Memory B cell (primary cell): ENCODE data around the gene RALGAPA2.

Experiments used
- ATAC-seq: fragments of 150-1000 bp; cut with Tn5 transposase; 2 replicates; pipeline ENCODE4 v1.10.0; 2021; ENCODE audit warnings: low read depth, mild to moderate bottlenecking, moderate library complexity
- DNase-seq, 2 donors: peaks; one replicate each; pipeline ENCODE4 v3.0.0; 2022; ENCODE audit warnings: low spot score in 2 of 2
- H3K27ac Mint-ChIP-seq: one replicate; pipeline ENCODE4 v1.8.0; 2022; ENCODE audit warnings: mild to moderate bottlenecking, moderate library complexity, mixed read lengths
- H3K27me3 Mint-ChIP-seq: one replicate; pipeline ENCODE4 v1.8.0; 2022; ENCODE audit warnings: mixed read lengths
- H3K36me3 Mint-ChIP-seq: one replicate; pipeline ENCODE4 v1.8.0; 2022; ENCODE audit warnings: mild to moderate bottlenecking, mixed read lengths
- H3K4me1 Mint-ChIP-seq: one replicate; pipeline ENCODE4 v1.8.0; 2022; ENCODE audit warnings: mixed read lengths
- H3K4me3 Mint-ChIP-seq: one replicate; pipeline ENCODE4 v1.8.0; 2022; ENCODE audit warnings: mild to moderate bottlenecking, moderate library complexity, mixed read lengths
- H3K9me3 Mint-ChIP-seq: one replicate; pipeline ENCODE4 v1.8.0; 2022; ENCODE audit warnings: mixed read lengths

The RALGAPA2 gene

DNA sequence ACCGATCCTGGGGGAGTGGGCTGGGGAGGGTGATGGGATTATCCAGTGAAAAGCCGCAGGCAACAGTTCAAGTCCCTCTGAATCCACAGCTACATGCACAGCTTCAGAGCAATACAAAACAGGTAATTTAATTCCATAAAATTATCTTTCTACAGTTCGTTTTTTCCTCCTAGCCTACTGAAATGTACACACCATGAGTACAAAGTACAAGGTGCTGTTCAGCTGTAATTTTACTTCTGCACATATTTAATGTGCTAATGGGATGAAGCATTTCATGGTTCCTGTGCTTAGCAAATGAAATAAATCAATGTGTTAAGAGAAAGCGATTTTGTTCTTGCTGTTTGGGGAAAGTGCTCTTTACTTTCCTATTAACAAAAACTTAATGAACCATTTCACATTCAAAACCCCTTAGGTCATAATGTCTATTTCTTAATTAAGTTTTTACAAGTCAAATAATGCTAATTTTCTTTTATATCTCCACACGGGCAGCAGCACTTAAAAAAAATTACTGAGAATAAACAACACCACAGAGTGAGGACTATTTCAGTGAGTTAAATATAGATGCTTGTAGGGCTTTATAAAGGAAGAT, 272.7 kb downstream of the RALGAPA2 start:
- Mint-ChIP-seq H3K36me3 (peaks cover 15% of the 10 kb centered on the region), H3K4me1 (peaks cover 6% of the 10 kb centered on the region), H3K27ac (no peak overlapping the region), H3K27me3 (no peaks in the 10 kb centered on the region), H3K9me3 (no peaks in the 10 kb centered on the region), H3K4me3 (no peak overlapping the region)
- no peak for ATAC-seq
- DNase-seq, result no peak

DNA sequence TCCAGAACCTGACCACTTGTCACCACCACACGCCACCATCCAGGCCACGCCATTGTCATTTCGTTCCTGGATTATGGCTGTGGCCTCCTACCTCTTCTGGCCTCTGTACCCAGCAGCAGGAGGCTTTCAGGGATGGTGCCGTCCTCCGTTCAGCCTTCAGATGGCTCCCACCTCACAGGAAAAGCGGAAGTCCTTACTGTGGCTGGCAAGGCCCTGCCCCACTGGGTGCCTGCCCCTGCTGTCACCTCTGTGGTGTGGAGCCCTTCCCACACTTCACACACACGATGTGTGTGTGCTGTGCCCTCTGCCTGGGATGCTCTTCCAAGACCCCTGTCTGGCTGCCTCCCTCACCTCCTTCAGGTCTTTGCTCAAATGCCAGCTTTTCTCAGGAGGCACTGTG, 275.1 kb downstream of the RALGAPA2 start:
- DNase-seq (no peak), ATAC-seq (no peak)
- no peak overlapping the region for H3K27ac Mint-ChIP-seq
- H3K4me1 Mint-ChIP-seq, result no peaks in the 10 kb centered on the region
- H3K36me3 Mint-ChIP-seq, result peaks cover 18% of the 10 kb centered on the region
- no peaks in the 10 kb centered on the region for H3K27me3 Mint-ChIP-seq
- no peak overlapping the region for H3K4me3 Mint-ChIP-seq
- no peaks in the 10 kb centered on the region for H3K9me3 Mint-ChIP-seq

GRCh38 chr20:20436689-20437088, 275.8 kb downstream of the RALGAPA2 start:
- Mint-ChIP-seq H3K27ac (no peak overlapping the region), H3K36me3 (peaks cover 18% of the 10 kb centered on the region), H3K4me1 (no peaks in the 10 kb centered on the region), H3K4me3 (no peak overlapping the region), H3K9me3 (no peaks in the 10 kb centered on the region), H3K27me3 (no peaks in the 10 kb centered on the region)
- ATAC-seq (no peak), DNase-seq (no peak)

GRCh38 chr20:20435453-20435852, 277.0 kb downstream of the RALGAPA2 start:
- Mint-ChIP-seq H3K36me3 (peaks cover 22% of the 10 kb centered on the region), H3K4me1 (no peaks in the 10 kb centered on the region), H3K27ac (no peak overlapping the region), H3K27me3 (no peaks in the 10 kb centered on the region), H3K9me3 (no peaks in the 10 kb centered on the region), H3K4me3 (no peak overlapping the region)
- no peak for DNase-seq
- ATAC-seq, result no peak

GRCh38 chr20:20432618-20433286, 279.7 kb downstream of the RALGAPA2 start:
- Mint-ChIP-seq H3K4me1 (no peaks in the 10 kb centered on the region), H3K27ac (no peak overlapping the region), H3K27me3 (no peaks in the 10 kb centered on the region), H3K4me3 (no peak overlapping the region), H3K9me3 (no peaks in the 10 kb centered on the region), H3K36me3 (peaks cover 20% of the 10 kb centered on the region)
- no peak for DNase-seq
- no peak for ATAC-seq

DNA sequence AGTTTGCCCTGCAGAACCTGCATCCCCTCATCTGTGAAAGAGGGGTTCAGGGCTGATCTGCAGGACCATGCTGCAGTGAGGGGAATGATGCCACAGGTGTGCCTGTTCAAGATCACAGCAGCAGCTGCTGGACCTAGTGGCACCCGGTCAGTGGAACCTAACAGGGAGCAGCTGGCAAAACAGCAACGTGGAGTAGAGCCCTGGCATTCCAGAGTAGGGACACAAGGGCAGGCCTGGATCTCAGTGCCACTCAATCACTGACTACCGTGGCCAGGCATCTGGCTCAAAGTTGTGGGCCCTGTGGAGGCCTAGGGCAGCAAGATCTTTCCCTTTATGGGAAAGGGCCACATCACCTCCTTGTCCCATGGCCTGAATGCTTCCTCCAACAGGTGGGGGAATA, 282.4 kb downstream of the RALGAPA2 start:
- Mint-ChIP-seq H3K4me1 (no peaks in the 10 kb centered on the region), H3K4me3 (no peak overlapping the region)

DNA sequence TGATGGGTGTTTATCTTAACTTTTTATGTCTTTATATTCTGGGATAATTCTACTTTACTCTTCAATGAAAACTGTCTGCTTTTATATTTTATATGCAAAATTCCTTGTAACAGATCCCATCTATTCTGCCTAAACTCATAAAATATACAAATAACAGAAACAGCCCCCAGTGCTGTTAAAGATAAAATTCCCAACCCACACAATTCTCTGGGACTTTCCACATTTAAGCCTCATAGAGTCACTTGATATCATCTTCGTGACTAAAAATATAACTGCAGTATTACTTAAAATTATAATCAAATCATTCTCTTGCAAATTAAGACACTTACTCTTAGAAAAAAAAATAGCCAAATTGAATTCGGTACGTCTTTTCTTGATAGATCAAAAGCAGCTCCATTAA, 284.4 kb downstream of the RALGAPA2 start:
- no peaks in the 10 kb centered on the region for H3K9me3 Mint-ChIP-seq
- H3K27ac Mint-ChIP-seq, result no peak overlapping the region
- peaks cover 11% of the 10 kb centered on the region for H3K36me3 Mint-ChIP-seq
- H3K4me3 Mint-ChIP-seq, result no peak overlapping the region
- H3K27me3 Mint-ChIP-seq, result no peaks in the 10 kb centered on the region
- DNase-seq (no peak), ATAC-seq (no peak)
- no peaks in the 10 kb centered on the region for H3K4me1 Mint-ChIP-seq

More for the DNA sequence above, 282.4 kb downstream of the RALGAPA2 start:
- DNase-seq (no peak), ATAC-seq (no peak)
- Mint-ChIP-seq H3K27me3 (no peaks in the 10 kb centered on the region), H3K27ac (no peak overlapping the region), H3K36me3 (peaks cover 9% of the 10 kb centered on the region), H3K9me3 (no peaks in the 10 kb centered on the region)

GRCh38 chr20:20427227-20427864, 285.1 kb downstream of the RALGAPA2 start:
- no peaks in the 10 kb centered on the region for H3K9me3 Mint-ChIP-seq
- H3K27me3 Mint-ChIP-seq, result no peaks in the 10 kb centered on the region
- ATAC-seq (no peak), DNase-seq (no peak)
- peaks cover 3% of the 10 kb centered on the region for H3K4me1 Mint-ChIP-seq
- H3K27ac Mint-ChIP-seq, result no peak overlapping the region
- no peak overlapping the region for H3K4me3 Mint-ChIP-seq
- peaks cover 17% of the 10 kb centered on the region for H3K36me3 Mint-ChIP-seq

GRCh38 chr20:20426655-20426907, 285.9 kb downstream of the RALGAPA2 start:
- DNase-seq (no peak), ATAC-seq (no peak)
- Mint-ChIP-seq H3K4me1 (peaks cover 3% of the 10 kb centered on the region), H3K9me3 (no peaks in the 10 kb centered on the region), H3K27me3 (no peaks in the 10 kb centered on the region), H3K27ac (peak overlapping the region; percentile 28), H3K36me3 (peaks cover 20% of the 10 kb centered on the region), H3K4me3 (no peak overlapping the region)

DNA sequence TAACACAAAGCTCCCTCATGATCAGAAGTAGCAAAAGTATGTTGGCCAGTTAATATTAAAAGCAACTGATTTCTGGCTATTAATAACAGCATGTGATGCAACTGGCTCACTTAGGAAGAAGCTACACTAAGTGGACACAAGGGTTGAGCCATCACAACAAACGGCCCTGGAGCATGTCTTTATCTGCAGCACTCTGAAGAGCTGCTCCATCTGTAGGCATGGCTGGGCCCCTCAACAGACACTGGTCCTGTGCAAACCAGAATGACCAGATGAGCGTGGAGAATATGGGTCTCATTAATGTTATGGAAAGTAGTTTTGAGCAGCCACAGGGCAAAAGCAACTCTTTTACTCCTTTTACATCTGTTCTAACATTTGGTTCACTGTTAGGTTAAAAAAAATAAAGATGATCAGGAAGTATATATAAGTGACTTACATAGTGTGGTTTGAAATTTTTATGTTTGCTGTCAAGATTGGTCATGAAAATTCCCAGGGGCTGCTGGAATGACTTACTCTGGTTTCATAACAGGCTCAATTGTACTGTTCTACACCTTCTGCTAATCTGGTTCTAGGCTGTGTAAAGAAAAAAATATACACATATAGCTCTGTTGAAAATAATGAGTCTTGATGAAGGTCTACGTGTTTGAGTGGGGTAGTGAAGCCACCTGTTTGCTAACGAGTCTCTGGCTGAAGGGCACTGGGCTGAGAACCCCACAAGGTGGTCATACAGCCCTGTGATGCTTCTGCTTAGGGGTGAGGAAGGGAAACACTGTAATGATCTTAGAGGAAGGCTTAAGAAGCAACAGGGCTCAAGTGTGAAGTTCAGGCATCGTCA, 286.4 kb downstream of the RALGAPA2 start:
- H3K36me3 Mint-ChIP-seq, result peaks cover 20% of the 10 kb centered on the region
- peak overlapping the region; percentile 28 for H3K27ac Mint-ChIP-seq
- H3K4me3 Mint-ChIP-seq, result no peak overlapping the region
- DNase-seq, result no peak
- H3K4me1 Mint-ChIP-seq, result peaks cover 3% of the 10 kb centered on the region
- H3K27me3 Mint-ChIP-seq, result no peaks in the 10 kb centered on the region
- no peak for ATAC-seq
- H3K9me3 Mint-ChIP-seq, result no peaks in the 10 kb centered on the region

DNA sequence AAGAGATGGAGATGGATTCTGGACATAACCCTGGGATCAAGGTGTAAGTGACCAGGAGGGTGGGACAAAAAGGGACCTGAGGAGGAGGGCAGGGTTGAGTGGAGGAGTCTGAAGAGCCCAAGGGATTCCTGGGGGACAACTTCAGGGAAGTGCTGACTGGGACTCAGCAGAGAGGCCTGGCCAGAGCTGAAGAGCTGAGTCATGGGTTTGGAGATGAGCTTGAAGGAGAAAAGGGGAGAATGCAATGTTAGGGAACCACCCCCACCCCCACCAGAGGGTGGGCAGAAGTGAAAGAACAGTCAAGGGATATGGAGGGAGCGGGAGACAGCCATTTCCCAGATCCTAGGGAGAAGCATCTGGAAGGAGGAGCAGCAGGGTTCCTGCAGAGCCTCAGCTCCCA, 289.3 kb downstream of the RALGAPA2 start:
- H3K27ac Mint-ChIP-seq, result peak overlapping the region; percentile 22

DNA sequence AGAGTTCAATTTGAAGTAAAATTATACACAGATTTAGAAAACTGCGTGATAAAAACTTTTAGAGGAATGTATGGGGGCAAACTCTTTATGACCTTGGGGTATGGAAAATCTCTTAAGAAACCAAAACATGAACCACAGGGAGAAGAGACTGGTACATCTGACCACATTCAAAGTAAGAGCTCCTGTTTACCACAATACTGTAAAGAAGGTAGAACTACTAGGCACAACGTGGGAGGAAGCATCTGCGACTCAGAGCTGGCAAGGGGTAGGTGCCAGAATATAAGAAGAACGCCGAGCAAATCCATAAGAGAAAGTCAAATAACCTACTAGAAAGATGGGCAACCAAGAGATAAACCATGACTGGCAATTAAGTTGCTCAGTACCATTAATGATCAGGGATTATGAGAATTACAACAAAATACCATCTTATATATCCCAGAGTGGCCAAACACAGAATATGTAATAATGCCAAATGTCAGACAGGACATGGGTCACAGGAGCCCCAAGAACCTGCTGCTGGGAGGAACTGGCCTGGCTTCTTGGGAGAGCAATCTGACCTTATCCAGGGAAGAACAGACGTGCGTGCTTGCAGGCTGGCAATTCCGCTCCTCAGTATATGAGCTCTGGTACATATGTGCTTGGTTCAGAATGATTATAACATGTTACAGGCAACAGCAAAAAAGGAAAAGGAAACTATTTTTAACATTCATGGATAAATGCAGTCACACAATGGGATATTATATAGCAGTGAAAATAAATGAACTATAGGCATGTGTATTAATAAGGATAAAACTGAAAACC, 294.4 kb downstream of the RALGAPA2 start:
- H3K27ac Mint-ChIP-seq, result no peak overlapping the region
- ATAC-seq, result peak; percentile 50
- no peak for DNase-seq
- H3K4me3 Mint-ChIP-seq, result no peak overlapping the region
- peaks cover 21% of the 10 kb centered on the region for H3K4me1 Mint-ChIP-seq
- no peaks in the 10 kb centered on the region for H3K9me3 Mint-ChIP-seq
- H3K36me3 Mint-ChIP-seq, result peaks cover 34% of the 10 kb centered on the region
- H3K27me3 Mint-ChIP-seq, result peaks cover 2% of the 10 kb centered on the region

More for the DNA sequence above, 289.3 kb downstream of the RALGAPA2 start:
- Mint-ChIP-seq H3K9me3 (no peaks in the 10 kb centered on the region), H3K27me3 (peaks cover 2% of the 10 kb centered on the region), H3K4me3 (no peak overlapping the region), H3K4me1 (peaks cover 11% of the 10 kb centered on the region), H3K36me3 (peaks cover 32% of the 10 kb centered on the region)
- ATAC-seq (no peak), DNase-seq (no peak)

GRCh38 chr20:20415321-20415720, 297.1 kb downstream of the RALGAPA2 start:
- H3K27me3 Mint-ChIP-seq, result peaks cover under 1% of the 10 kb centered on the region
- no peaks in the 10 kb centered on the region for H3K9me3 Mint-ChIP-seq
- peaks cover 29% of the 10 kb centered on the region for H3K36me3 Mint-ChIP-seq
- DNase-seq, result no peak
- H3K27ac Mint-ChIP-seq, result no peak overlapping the region
- no peak overlapping the region for H3K4me3 Mint-ChIP-seq
- peaks cover 20% of the 10 kb centered on the region for H3K4me1 Mint-ChIP-seq
- ATAC-seq, result no peak
